Central memory CD4-positive, alpha-beta T cell (primary cell): ENCODE results near the gene SLC7A5.
A peak's percentile ranks its signal among the peaks of the same experiment; 100 is the strongest.
"Not testable (repeated sequence)": the region's sequence is repeated elsewhere in the genome, so short reads cannot be mapped to it uniquely, and the experiment has no call there.

Source experiments
- DNase-seq: peaks from one replicate; pipeline ENCODE4 v3.0.0; 2022

SLC7A5 gene

GRCh38 chr16:87887931-87888330, 18.6 kb upstream of the SLC7A5 start:
- DNase-seq: not testable (repeated sequence)

DNA sequence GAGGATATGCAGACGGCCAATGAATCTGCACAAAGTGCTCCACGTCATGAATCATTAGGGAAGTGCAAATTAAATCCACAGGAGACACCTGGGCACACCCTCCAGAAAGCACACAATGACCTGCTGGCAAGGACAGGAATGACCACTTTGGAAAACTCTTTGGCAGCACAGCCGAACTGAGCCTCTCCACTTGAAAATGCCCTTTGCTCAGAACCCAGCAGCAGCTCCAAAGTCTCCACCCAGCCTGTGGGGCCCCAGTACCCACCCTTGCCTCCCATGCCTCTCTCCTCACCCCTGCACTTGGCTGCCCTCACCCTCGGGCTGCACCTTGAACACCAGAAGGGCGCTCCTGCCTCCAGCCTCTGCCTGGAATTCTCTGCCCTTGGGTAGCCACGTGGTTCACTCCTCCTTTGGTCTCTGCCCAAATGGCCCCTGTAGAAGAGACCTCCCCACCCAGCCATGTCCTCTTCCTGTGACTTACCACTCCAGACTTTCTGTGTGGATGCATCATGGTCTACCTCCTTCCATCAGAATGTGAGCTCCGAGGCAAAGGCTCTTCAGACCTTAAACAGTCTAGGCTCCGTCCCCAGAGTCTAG, 16.2 kb upstream of the SLC7A5 start:
- not testable (repeated sequence) for DNase-seq

DNA sequence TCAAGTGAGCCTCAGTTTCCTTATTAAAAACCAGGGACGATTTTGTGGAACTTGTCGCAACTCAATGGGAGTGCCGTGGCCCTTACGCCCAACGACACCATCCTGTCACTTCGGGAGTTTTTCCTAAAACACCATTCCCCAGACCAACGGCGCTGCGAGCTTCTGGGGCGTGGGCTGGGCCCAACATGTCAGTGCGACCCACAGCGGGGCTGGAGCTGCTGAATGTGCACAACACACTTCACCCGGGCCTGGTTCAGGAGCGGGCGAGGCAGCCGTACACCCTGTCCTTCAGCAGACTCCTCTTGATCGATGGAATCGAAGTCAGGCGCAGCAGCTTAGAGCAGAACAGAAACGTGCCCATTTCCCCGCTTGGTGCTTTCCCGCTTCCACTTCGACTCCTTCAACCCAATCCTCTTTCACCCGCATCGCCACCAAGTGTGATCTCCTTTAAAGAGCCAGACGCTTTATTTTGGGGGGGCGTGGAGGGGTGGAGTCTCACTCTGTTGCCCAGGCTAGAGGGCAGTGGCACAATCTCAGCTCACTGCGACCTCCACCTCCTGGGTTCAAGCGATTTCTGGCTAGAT, 13.2 kb upstream of the SLC7A5 start:
- DNase-seq: no peak

- no peak for DNase-seq
Observed at GRCh38 chr16:87881324-87882200, 12.3 kb upstream of the SLC7A5 start.

DNA sequence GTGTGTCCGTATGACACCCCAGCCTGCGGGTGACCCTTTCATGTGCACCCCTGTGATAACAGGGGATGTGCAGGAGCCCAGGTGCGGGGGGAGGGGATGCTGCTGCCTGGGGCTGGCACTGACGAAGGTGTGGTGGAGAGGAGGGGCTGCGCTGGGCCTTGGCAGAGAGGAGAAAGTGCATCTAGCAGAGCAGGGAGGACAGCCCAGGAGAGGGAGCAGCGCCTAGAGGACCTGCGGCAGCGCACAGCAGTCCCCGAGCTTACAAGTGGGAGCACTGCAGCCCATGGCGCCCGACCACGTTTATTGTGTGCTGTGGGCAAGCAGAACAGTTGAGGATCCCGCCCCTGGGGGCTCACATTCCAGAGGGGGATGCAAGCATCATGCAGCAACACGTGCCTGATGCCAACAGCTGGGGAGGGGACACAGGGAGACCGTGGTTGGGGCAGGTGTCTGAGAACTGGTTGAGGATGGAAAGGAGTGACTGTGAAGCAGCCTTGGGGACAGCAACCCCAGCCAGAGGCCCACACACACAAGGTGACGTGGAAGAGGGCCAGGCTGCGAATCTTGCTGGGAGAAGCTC, 10.9 kb upstream of the SLC7A5 start:
- no peak for DNase-seq

GRCh38 chr16:87879411-87880013, 10.2 kb upstream of the SLC7A5 start:
- DNase-seq: not testable (repeated sequence)

GRCh38 chr16:87878704-87879103, 9.4 kb upstream of the SLC7A5 start:
- DNase-seq: no peak

DNA sequence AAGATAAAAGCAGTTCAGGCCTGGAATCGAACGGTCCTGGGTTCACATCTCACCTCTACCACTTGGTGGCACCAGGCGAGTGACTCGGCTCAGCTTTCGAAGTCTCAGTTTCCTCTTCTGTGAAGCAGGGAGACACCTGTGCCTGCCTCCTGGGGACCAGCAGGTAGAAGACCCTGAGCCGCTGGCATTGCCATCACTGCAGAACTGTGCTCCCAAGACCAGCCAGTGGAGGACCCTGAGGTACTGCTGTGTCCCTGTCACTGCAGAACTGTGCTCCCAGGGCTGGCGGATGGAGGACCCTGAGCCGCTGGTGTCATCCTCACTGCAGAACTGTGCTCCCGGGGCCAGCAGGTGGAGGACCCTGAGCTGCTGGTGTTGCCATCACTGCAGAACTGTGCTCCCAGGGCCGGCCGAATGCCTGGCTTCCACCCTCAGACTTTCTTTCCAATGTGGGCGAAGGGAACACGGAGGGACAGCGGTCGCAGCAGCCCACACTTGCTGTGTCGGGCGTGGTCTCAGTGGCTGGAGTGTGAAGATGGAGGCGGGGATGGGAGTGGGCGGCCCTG, 8.7 kb upstream of the SLC7A5 start:
- DNase-seq: no peak

- DNase-seq: no peak
Observed at GRCh38 chr16:87874639-87875427, 5.5 kb upstream of the SLC7A5 start.

DNA sequence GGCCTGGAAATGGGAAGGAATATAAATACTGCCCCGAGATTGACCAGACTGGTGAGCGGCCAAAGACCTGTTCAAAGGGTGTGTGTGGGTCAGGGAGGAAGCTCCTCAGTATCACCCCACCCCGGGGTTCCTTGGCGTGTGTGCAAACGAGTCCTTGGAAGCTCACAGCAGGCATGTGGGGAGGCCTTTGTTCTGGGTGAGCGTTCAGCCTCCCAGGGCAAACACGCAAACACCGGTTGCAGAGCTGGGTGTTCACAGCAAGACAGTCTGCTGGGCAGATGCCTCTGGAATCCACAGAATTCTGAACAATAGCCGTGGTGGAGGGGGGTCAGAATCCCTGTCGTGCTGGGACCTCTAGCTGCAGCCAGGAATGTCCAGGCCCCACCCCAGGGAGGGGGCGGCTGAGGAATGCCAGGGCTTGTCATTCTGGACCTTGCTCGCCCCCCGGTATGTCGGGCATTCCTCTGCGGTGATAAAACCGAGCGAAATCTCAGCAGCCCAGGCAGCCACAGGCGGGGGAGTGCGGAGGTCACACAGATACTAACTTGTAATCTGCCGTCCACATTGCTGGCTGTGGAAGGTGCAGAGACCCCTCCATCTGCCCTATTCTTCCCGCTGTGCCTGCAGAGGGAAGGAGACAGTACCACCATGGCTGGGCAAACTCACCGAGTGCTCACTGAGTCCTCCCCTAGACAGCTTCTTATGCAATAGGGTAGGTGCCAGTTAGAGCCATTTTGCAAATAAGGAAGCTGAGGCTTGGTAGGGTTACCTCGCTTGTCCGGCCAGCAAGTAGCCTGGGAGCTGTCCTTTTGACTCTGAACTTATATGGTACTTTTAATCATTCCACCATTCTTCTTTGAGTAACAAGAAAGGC, 1.3 kb upstream of the SLC7A5 start:
- not testable (repeated sequence) for DNase-seq

GRCh38 chr16:87869879-87870417, 641 bp upstream of the SLC7A5 start:
- not testable (repeated sequence) for DNase-seq

DNA sequence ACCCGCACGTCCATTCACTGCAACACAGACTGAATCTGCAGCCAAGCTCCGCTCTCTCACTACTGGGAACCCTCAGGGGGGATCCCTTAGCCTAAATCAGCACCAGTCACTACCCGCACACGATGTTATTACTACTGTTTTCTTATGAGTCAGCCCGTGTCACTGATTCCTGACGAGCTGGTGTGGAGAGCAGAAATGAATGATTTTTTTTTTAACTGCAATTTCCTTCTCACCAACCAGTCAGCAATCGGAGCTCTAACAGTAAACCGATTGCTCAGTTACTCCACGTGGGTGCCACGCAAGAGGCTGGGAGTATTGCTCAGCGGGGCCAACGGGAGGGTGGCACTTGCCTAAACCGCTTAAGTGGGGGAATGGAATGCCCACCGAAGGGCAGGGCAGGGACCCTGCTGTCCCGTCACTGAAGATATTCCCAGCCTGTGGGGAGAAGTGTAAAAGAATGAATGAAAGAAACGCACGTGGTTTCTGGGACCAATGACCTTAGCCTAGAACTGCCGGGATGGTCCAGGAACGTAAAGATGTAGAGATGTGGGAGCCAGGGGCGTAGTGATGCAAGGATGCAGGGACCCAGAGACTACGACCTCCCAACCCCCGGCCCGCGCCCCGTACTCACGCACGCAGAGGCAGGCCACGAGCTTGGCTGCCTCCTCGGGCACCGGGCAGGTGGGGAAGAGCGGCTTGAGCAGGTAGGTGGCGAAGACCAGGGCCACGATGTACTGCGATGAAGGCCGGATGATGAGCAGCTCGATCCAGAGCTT, 865 bp downstream of the SLC7A5 start:
- peak; percentile 78 for DNase-seq

DNA sequence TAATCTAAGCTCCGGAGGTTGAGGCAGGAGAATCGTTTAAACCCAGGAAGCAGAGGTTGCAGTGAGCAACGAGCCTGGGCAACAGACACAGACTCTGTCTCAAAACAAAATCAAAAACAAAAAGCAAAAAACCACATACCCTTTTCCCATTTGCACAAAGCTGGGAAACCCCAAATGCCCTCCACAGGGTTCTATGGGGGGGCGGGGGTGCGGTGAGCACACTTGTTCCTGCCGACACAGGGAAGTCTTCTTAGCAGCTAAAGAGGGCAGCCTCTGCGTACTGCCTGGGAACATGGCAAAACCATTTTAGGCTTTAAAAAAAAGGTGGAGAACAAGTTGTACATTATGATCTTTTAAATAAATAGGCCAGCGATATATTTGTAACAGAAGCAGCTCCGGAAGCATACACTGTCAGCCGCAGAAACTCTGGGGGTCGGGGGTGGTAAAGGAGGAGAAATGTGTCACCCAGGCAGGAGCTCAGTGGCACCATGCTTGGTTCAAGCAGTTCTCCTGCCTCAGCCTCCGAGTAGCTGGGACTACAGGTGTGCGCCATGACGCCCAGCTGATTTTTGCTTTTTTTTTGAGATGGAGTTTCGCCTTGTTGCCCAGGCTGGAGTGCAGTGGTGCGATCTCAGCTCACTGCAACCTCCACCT, 3.3 kb downstream of the SLC7A5 start:
- peak; percentile 63 for DNase-seq

GRCh38 chr16:87864331-87864989, 4.8 kb downstream of the SLC7A5 start:
- DNase-seq: no peak

GRCh38 chr16:87863327-87863635, 6.0 kb downstream of the SLC7A5 start:
- not testable (repeated sequence) for DNase-seq

- not testable (repeated sequence) for DNase-seq
Observed at GRCh38 chr16:87862597-87863326, 6.5 kb downstream of the SLC7A5 start.

GRCh38 chr16:87861300-87862099, 7.8 kb downstream of the SLC7A5 start:
- DNase-seq: not testable (repeated sequence)
